HepG2 (cell line): ENCODE data around the gene DEPDC5. TPM values are rescaled to one million over a fixed set of nuclear protein-coding genes. Genes with fewer than 3 reads are reported as not detected.

ENCODE experiments used
- ATRX ChIP-seq: sonication (generic); formaldehyde crosslinking; IDR thresholded peaks from 2 replicates; pipeline ENCODE4 v1.4.0; 2020; ENCODE audit warnings: missing genetic modification reagents, borderline replicate concordance
- CBX1 ChIP-seq: IDR thresholded peaks from one replicate; pipeline ENCODE4 v1.6.1; 2016; ENCODE audit warnings: antibody characterized with exemption, low read depth
- EEA1 ChIP-seq: sonication (generic); formaldehyde crosslinking; IDR thresholded peaks from 2 replicates; pipeline ENCODE4 v1.5.1; 2020; ENCODE audit warnings: mild to moderate bottlenecking, missing genetic modification reagents, borderline replicate concordance
- ELK4 ChIP-seq: sonication (generic); formaldehyde crosslinking; IDR thresholded peaks from 2 replicates; pipeline ENCODE4 v1.9.0; 2021; ENCODE audit warnings: missing genetic modification reagents, borderline replicate concordance
- FOXK2 ChIP-seq: fragments of 450-650 bp; IDR thresholded peaks from 2 replicates; pipeline ENCODE4 v1.6.1; 2016
- GTF2F1 ChIP-seq: fragments of 150-350 bp; IDR thresholded peaks from 2 replicates; pipeline ENCODE4 v1.6.1; 2014; ENCODE audit warnings: low read length
- JUNB ChIP-seq: sonication (generic); formaldehyde crosslinking; IDR thresholded peaks from 2 replicates; pipeline ENCODE4 v1.8.0; 2022; ENCODE audit warnings: missing genetic modification reagents, mild to moderate bottlenecking, borderline replicate concordance
- KDM5B ChIP-seq: sonication (generic); formaldehyde crosslinking; IDR thresholded peaks from 2 replicates; pipeline ENCODE4 v1.4.0; 2020; ENCODE audit warnings: missing genetic modification reagents, mild to moderate bottlenecking, borderline replicate concordance
- MLXIP ChIP-seq: sonication (generic); formaldehyde crosslinking; IDR thresholded peaks from 2 replicates; pipeline ENCODE4 v1.9.0; 2021; ENCODE audit warnings: missing genetic modification reagents, borderline replicate concordance
- RARA ChIP-seq: IDR thresholded peaks from 2 replicates; pipeline ENCODE4 v1.6.1; 2016; ENCODE audit warnings: missing genetic modification reagents, missing compliant biosample characterization
- RBFOX2 ChIP-seq: fragments of 200-400 bp; formaldehyde crosslinking; IDR thresholded peaks from 2 replicates; pipeline ENCODE4 v1.6.1; 2017; ENCODE audit warnings: low read depth, mild to moderate bottlenecking, low read length
- SMAD9 ChIP-seq: sonication (generic); formaldehyde crosslinking; IDR thresholded peaks from 2 replicates; pipeline ENCODE4 v1.5.1; 2020; ENCODE audit warnings: mild to moderate bottlenecking, missing genetic modification reagents
- TBX2 ChIP-seq: sonication (generic); formaldehyde crosslinking; IDR thresholded peaks from 2 replicates; pipeline ENCODE4 v1.5.0; 2020; ENCODE audit warnings: missing genetic modification reagents, mild to moderate bottlenecking, borderline replicate concordance
- TFDP1 ChIP-seq: IDR thresholded peaks from 2 replicates; pipeline ENCODE4 v1.6.1; 2016; ENCODE audit warnings: missing compliant biosample characterization, missing genetic modification reagents, borderline replicate concordance
- ZBTB21 ChIP-seq: sonication (generic); formaldehyde crosslinking; IDR thresholded peaks from 2 replicates; pipeline ENCODE4 v1.4.0; 2020; ENCODE audit warnings: missing genetic modification reagents
- ZNF142 ChIP-seq: sonication (generic); formaldehyde crosslinking; IDR thresholded peaks from 2 replicates; pipeline ENCODE4 v1.4.0; 2020; ENCODE audit warnings: missing genetic modification reagents
- ZNF234 ChIP-seq: sonication (generic); formaldehyde crosslinking; conservative IDR thresholded peaks from 2 replicates; pipeline ENCODE4 v1.5.1; 2020; ENCODE audit warnings: mild to moderate bottlenecking, missing genetic modification reagents
- ZNF451 ChIP-seq: sonication (generic); formaldehyde crosslinking; IDR thresholded peaks from 2 replicates; pipeline ENCODE4 v1.5.0; 2020; ENCODE audit warnings: mild to moderate bottlenecking, missing genetic modification reagents
- ZSCAN29 ChIP-seq: sonication (generic); formaldehyde crosslinking; conservative IDR thresholded peaks from 2 replicates; pipeline ENCODE4 v1.4.0; 2020; ENCODE audit warnings: mild to moderate bottlenecking, missing genetic modification reagents
- polyA plus RNA-seq, 8 experiments: library from polyadenylated mRNA; depleted of rRNA in 3 of 8; stranded (reverse) in 7 of 8; unstranded in 1 of 8; fragments of >200 nt; fragmentation: Illumina TruSeq in 4 of 8; extraction: Trizol in 4 of 8; gene quantifications; 2 replicates each; pipeline versions ENCODE4 v1.2.1 to v1.2.3, GENCODE V29; 2011 to 2016; ENCODE audit warnings: low read depth in 4 of 8, missing spikeins in 1 of 8, mixed read lengths in 1 of 8; ENCODE audit not compliant: insufficient read depth in 1 of 8
- total RNA-seq, 5 experiments: library from RNA; depleted of rRNA; stranded (reverse); fragments of >200 nt; fragmentation: Illumina TruSeq; extraction: Trizol; gene quantifications; 2 replicates each; pipeline ENCODE4 v1.2.3, GENCODE V29; 2016; ENCODE audit warnings: low read depth in 1 of 5

Gene DEPDC5
- total and polyA plus RNA-seq, 2 of the 13 experiments (the other 11 are each of a cell fraction or from before 2014, with no cell fraction given): 9.8 to 12.4 TPM

- TF ChIP-seq TFDP1 (CRISPR knock-in tag) (peak; percentile 50; the same call in 1 of the 2 replicates), ZNF451 (no peak; the same call in 1 of the 2 replicates), TBX2 (CRISPR knock-in tag) (peak; percentile 14; the same call in 1 of the 2 replicates), ZNF142 (CRISPR knock-in tag) (peak; percentile 58; the same call in 1 of the 2 replicates), ZBTB21 (CRISPR knock-in tag) (no peak), KDM5B (CRISPR knock-in tag) (no peak), CBX1 (peak; percentile 0), ELK4 (CRISPR knock-in tag) (no peak), MLXIP (CRISPR knock-in tag) (no peak), RARA (CRISPR knock-in tag) (0 out of 2 replicates have a peak, but pooled peaks have one; percentile 14), JUNB (CRISPR knock-in tag) (no peak), SMAD9 (CRISPR knock-in tag) (no peak), GTF2F1 (no peak), RBFOX2 (peak; percentile 67), ZSCAN29 (CRISPR knock-in tag) (no peak), EEA1 (CRISPR knock-in tag) (no peak), ZNF234 (CRISPR knock-in tag) (no peak), FOXK2 (no peak), ATRX (CRISPR knock-in tag) (no peak)
Observed at GRCh38 chr22:31944700-31945442, 191.1 kb downstream of the DEPDC5 start (continued).
